Mucosa of gallbladder (tissue), 1 donor: ENCODE results near the gene DUSP1. TPM values are rescaled to one million over a fixed set of nuclear protein-coding genes. Genes with fewer than 3 reads are reported as not detected.

Experiments
- DNase-seq: peaks from one replicate; pipeline ENCODE4 v3.0.0-alpha.2; 2020; ENCODE audit warnings: low spot score
- total RNA-seq: library from RNA; stranded (reverse); gene quantifications from one replicate; pipeline ENCODE4 v1.2.1, GENCODE V29; 2021
- donor health status: DM: no; HTN: no; CAD: no.

Gene DUSP1
- total RNA-seq, 1 donor from 2014 or later = 240 TPM

DNA sequence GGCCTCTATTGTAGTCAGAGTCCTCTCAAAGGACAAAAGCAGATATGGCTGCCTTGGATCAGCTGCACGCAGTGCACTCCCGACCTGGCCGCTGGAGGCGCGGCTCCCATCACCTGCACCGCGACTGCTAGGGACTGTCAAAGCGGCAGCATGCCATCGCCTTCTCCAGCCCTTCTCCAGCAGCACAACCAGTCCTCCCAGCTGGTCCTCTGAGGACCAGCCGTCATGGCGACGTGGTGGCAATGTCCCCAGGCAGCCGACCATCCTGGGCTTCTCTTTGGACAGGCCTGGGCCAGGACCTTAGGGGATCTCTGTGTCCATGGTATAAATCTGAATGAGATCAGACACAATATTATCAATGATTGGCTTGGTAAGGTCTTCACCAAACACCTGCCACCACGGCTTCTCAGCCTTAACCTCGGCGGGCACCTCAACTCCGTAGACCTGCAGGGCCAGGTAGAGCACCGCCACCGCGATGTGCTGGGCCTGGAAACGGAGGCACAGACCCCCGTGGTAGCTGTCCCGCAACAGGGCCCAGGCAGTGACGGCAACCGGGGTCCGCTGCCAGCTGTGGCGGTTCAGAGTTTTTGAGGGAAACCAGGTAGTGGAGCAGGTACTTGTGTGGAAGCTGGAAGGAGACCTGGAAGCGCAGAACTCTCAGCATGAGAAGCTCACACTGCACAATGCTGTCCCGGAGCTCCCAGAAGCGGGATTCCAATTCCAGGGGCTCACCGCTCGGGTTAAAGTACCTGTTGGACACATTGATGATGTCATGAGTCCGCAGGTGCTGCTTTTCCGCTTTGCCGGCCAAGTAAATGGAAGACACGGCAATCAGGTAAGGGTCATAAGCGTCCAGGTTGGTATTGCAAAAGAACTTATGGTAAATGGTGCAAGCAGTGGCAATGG, 8.5 kb downstream of the DUSP1 start:
- no peak for DNase-seq

- no peak for DNase-seq
Measured at GRCh38 chr5:172760959-172761358, 10.0 kb downstream of the DUSP1 start.

DNA sequence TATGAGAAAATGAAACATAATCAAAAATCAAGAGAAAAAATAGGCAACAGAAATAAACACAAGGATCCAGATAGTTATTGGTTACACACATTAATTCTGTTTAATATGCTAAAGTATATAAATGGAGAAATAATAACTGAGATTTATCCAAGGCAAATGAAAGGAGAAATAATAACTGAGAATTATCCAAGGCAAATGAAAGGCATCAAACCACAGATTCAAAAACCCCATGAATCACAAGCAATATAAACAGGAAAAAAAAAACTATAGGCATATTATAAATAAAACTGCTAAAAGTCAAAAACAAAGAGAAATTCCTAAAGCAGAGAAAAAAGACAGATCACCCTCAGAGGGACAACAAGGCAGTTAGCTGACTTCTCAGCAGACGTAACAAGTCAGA, 10.9 kb downstream of the DUSP1 start:
- no peak for DNase-seq

- no peak for DNase-seq
Measured at GRCh38 chr5:172758834-172759149, 12.2 kb downstream of the DUSP1 start.

GRCh38 chr5:172758077-172758833, 12.7 kb downstream of the DUSP1 start:
- DNase-seq = no peak

DNA sequence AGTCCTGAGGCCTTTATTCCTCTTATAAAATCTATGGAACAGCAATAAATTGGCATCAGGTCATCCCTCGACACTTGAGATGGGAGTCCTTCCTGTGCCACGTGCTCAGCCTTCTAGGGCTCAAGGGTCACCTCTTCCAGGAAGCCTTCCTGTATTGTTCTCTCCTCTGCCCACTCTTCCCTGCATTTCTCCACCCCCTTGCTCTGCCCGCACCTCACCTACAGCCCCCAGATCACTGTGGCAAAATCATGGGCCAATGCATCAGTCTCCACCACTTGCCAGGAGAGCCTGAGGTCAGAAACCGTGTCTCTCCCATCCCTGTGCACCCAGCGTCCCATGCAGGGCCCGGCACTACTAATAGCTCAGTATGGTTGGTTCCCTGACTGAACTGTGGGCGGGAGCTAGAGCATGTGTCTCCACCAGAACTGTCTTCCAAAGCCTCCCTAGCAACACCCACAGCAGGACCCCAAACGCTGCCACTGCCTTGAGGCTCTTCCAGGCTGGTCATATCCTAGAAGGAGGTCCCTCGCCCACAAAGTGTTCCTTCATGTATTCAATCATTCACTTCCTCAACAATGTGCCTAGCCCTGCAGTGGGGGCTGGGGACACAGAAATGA, 13.5 kb downstream of the DUSP1 start:
- no peak for DNase-seq

DNA sequence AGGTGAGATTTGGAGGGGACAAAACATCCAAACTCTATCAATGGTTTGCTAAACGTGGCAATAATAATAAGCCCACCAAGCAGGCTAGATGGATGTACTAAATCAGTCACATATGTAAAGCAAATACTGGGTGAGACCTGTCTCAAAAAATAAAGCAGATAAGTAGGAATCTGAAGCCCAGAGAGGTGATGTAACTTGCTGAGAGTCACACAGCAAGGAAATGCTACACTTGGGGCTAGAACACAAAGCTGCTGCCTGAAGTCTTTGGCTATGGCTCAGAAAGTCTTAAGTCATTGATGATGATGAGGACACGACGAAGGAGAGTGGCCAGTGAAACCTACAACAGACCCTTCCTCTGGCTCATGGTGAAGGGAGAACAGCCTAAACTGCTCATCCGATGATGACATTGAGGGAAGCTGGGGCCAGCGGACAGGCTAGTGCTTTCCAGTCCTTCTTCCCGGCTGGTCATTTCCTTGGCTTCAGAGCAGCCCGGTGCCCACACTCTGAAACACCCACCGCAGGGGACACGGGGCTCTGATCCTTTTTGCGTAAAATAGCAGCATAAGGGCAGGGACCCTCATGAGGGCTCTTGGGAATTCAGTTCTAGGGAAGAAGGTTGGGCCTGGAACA, 14.1 kb downstream of the DUSP1 start:
- DNase-seq = no peak

- no peak for DNase-seq
Measured at GRCh38 chr5:172754596-172755356, 16.2 kb downstream of the DUSP1 start.

GRCh38 chr5:172753101-172753500, 17.9 kb downstream of the DUSP1 start:
- no peak for DNase-seq

DNA sequence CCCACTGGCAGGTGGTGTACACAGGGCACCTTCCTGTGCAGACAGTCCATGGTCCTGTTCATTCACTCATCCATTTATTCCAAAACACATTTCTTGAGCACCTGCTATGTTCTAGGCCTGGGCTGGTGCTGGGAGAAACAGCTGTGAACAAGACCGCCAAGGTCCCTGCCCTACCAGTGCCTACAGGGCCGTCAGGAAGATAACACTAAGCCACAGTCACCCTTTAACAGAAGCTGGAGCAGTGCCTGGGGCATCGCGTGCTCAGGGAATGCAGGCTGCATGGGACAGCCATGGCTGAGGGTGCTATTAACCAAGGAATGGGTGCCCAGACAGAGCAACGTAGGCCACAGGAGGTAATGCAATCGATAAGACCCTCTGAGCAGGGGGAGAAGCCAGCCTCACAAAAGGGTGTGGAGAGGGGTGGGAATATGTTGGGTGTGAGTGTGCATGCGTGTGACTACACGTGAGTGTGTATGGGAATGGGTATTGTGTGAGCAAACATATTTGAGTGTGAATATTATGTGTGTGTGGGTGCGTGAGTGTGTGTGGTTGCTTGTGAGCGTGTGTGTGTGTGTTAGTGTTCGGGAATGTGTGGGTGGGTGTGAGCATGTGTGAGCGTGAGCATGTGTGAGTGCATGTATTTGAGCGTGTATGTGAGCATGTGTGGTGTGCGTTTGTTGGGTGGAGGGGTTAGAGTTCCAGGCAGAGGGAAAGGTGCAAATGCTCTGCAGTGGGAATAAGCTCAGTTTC, 19.1 kb downstream of the DUSP1 start:
- no peak for DNase-seq

DNA sequence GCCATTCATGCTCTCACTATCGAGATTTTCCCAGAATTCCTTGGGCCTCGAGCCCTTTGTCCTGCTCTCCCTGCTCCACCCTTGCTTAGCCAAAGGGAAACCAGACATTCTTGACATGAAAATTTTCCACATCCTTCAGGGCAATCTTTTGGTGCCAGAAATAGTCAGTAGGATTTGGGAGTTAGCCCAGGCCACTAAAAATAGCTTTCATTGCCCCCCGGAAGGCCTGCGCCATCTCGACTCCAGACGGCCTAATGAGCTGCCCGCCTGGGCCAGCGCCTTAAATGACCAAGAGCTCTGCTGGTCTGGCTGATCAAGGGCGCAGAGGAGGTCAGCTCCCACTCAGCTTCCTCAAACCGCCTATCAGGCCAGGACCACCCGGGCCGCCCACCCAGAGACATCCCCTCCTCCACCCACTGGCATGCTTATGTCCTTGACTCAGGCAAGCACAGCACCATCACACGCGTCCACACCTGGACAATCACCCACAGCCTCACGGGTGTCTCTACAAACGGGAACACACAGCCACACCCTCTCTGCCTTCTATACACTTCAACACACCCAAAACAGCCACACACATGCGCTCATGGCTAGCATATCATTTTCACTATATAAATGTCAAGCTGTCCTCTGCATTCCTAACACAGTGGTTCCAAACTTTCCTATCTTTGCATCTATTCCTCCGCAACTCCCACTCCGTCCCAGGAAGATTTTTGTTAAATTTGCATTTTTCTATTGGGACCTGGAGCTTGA, 20.9 kb downstream of the DUSP1 start:
- no peak for DNase-seq

GRCh38 chr5:172749076-172749475, 21.9 kb downstream of the DUSP1 start:
- DNase-seq = no peak

DNA sequence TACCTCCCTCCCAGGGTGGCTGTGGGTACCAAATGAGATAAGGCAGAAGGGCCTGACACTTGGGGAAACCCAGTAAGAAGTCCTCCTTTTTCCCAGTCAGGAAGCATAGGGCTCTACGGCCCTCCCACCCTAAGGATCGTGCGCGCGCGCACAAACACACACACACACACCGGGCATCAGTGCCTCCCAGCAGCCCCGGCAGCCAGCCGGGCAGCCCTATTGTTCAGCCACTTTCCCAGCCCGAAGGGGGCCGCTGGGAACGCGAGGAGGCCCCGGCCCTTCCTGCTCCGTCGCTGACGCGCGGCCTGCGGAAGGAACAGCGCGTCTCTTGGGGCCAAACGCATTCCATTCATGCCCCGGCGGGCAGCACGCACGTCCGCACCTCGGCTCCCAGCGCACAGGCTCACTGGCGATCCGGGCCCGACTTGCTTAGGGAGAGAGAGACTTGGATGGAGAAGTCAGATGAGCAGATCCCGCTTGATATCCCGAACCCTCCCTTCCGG, 22.6 kb downstream of the DUSP1 start:
- peak; percentile 68 for DNase-seq

DNA sequence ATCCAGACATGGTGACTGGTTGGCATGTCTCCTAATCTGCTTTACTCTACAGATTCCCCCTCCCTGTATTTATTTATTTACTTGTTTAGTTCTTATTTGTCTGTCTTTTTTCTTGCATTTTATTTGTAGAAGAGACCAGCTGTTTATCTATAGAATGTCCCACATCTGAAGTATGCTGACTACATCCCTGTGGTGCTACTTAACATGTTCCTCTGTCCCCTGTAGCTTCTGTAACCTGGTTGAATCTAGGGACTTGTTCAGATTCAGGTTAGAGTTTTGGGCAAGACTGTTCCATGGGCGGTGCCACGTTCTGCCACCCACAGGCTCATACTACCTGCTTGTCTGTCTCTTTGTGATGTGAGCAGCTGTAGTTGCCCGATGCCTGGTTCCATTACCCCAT, 23.5 kb downstream of the DUSP1 start:
- DNase-seq = no peak

- no peak for DNase-seq
Measured at GRCh38 chr5:172746725-172747124, 24.3 kb downstream of the DUSP1 start.

DNA sequence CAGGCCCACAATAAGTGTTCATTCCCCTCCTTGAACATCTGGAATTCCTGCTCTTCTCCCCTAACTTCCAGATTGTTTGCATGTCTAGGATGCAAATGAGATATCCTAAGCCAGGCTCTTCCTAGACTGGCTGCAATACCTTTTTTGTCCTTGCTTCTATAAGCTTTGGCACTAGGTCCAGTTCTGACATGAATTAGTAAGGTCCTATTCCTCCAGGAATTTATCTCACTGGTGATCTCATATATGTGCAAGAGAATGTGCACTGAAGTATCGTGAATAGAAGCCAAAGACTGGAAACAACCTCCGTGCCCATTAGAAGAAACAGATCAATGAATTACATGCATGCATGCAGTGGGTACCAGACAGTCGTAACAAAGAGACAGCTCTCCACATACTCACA, 25.2 kb downstream of the DUSP1 start:
- no peak for DNase-seq

GRCh38 chr5:172745406-172745805, 25.6 kb downstream of the DUSP1 start:
- DNase-seq = no peak

GRCh38 chr5:172744123-172745104, 26.6 kb downstream of the DUSP1 start:
- peak; percentile 83 for DNase-seq
